AG09309 (cell line): ENCODE results near the gene GTF3C4.

Experiments
- DNase-seq: peaks from one replicate; pipeline ENCODE4 v3.0.0-alpha.2; 2010; ENCODE audit warnings: low read depth
- H3K4me3 ChIP-seq: 2 replicates; pipeline ENCODE4 v1.5.1; 2011; ENCODE audit warnings: mild to moderate bottlenecking, low read depth, low read length, moderate library complexity; ENCODE audit not compliant: control insufficient read depth
- TF ChIP-seq, protein P1 (sequence below): IDR thresholded peaks from 2 replicates; pipeline ENCODE4 v1.5.1; 2011; ENCODE audit warnings: mild to moderate bottlenecking, low read depth, low read length, inconsistent platforms; ENCODE audit not compliant: insufficient read depth, control insufficient read depth; ENCODE audit errors: missing control alignments

The GTF3C4 gene

DNA sequence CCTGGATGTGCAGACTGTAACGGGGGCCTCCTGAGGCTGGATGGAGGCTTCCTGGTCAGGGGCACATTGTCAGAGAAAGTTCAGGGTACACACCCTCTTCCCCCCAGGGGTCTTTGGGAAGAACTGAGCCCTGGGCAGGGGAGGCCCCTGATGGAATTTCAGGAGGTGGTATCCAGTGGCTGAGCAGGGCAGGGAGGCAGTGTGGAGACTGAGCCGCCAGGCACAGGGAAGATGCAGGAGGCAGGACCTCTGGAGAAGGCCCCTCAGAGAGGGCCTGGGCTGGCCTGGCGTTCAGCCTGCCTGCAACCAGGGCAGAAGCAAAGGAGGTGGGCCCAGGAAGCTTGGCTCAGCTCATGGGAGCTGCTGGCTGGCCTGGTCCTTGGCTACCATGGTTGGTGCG lies 53.5 kb downstream of the GTF3C4 start:
- DNase-seq = no peak
- H3K4me3 ChIP-seq = no peak overlapping the region
- TF ChIP-seq, protein P1, sequence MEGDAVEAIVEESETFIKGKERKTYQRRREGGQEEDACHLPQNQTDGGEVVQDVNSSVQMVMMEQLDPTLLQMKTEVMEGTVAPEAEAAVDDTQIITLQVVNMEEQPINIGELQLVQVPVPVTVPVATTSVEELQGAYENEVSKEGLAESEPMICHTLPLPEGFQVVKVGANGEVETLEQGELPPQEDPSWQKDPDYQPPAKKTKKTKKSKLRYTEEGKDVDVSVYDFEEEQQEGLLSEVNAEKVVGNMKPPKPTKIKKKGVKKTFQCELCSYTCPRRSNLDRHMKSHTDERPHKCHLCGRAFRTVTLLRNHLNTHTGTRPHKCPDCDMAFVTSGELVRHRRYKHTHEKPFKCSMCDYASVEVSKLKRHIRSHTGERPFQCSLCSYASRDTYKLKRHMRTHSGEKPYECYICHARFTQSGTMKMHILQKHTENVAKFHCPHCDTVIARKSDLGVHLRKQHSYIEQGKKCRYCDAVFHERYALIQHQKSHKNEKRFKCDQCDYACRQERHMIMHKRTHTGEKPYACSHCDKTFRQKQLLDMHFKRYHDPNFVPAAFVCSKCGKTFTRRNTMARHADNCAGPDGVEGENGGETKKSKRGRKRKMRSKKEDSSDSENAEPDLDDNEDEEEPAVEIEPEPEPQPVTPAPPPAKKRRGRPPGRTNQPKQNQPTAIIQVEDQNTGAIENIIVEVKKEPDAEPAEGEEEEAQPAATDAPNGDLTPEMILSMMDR = no peak

GRCh38 chr9:132725306-132725705 lies 55.0 kb downstream of the GTF3C4 start:
- H3K4me3 ChIP-seq = no peak overlapping the region
- TF ChIP-seq, protein P1 = no peak
- no peak for DNase-seq

GRCh38 chr9:132726576-132727130 lies 56.4 kb downstream of the GTF3C4 start:
- H3K4me3 ChIP-seq = no peak overlapping the region
- no peak for DNase-seq
- TF ChIP-seq, protein P1 = no peak

- no peak overlapping the region for H3K4me3 ChIP-seq
- DNase-seq = no peak
- TF ChIP-seq, protein P1 = no peak
Observed at GRCh38 chr9:132728071-132728470, 57.8 kb downstream of the GTF3C4 start.

- TF ChIP-seq, protein P1 = no peak
- no peak overlapping the region for H3K4me3 ChIP-seq
- no peak for DNase-seq
Observed at GRCh38 chr9:132728497-132728896, 58.2 kb downstream of the GTF3C4 start.

GRCh38 chr9:132729235-132729890 lies 59.1 kb downstream of the GTF3C4 start:
- TF ChIP-seq, protein P1 = no peak
- no peak overlapping the region for H3K4me3 ChIP-seq
- no peak for DNase-seq
